ENCODE data around the gene COL4A2. TPM values are rescaled to one million over a fixed set of nuclear protein-coding genes. Genes with fewer than 3 reads are reported as not detected.

Gene COL4A2
- total RNA-seq, 4 donors from 2014 or later: 56.6 to 139 (median 89.1) TPM

DNA sequence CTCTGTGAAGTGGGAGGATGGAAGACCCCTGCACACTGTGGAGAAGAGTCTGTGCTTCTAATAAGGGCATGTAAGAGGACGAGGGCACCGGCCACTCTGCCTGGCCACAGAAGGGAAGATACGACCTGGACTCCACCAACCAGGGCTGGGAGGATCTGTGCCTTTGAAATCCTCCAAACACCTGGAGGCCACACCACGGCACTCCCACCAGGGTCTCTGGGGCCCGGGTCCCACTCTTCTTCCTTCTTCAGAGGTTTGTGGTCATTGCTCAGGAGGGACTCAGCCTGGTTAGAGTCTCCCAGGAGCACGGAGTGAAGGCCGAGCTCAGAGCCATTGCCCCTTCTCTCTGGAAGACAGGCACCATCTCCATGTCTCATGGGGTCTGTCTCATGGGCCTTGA is 212.4 kb downstream of the COL4A2 start:
- DNase-seq: no peak
- peak overlapping the region in 3 of 4 donors; percentile 65 to 95 (median 87) for H3K27ac ChIP-seq
- H3K27me3 ChIP-seq: no peaks in the 10 kb centered on the region
- H3K36me3 ChIP-seq: peaks cover 0 to 37% (median 0%) of the 10 kb centered on the region in 3 donors
- peaks cover 0 to 73% (median 11%) of the 10 kb centered on the region in 4 donors for H3K4me1 ChIP-seq
- H3K4me3 ChIP-seq: no peak overlapping the region
- TF ChIP-seq, protein P1, sequence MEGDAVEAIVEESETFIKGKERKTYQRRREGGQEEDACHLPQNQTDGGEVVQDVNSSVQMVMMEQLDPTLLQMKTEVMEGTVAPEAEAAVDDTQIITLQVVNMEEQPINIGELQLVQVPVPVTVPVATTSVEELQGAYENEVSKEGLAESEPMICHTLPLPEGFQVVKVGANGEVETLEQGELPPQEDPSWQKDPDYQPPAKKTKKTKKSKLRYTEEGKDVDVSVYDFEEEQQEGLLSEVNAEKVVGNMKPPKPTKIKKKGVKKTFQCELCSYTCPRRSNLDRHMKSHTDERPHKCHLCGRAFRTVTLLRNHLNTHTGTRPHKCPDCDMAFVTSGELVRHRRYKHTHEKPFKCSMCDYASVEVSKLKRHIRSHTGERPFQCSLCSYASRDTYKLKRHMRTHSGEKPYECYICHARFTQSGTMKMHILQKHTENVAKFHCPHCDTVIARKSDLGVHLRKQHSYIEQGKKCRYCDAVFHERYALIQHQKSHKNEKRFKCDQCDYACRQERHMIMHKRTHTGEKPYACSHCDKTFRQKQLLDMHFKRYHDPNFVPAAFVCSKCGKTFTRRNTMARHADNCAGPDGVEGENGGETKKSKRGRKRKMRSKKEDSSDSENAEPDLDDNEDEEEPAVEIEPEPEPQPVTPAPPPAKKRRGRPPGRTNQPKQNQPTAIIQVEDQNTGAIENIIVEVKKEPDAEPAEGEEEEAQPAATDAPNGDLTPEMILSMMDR (IDR thresholded peaks at IDR 0.05): no peak
- no peak for TF ChIP-seq POLR2A (IDR thresholded peaks at IDR 0.05)
- H3K9me3 ChIP-seq: no peaks in the 10 kb centered on the region

DNA sequence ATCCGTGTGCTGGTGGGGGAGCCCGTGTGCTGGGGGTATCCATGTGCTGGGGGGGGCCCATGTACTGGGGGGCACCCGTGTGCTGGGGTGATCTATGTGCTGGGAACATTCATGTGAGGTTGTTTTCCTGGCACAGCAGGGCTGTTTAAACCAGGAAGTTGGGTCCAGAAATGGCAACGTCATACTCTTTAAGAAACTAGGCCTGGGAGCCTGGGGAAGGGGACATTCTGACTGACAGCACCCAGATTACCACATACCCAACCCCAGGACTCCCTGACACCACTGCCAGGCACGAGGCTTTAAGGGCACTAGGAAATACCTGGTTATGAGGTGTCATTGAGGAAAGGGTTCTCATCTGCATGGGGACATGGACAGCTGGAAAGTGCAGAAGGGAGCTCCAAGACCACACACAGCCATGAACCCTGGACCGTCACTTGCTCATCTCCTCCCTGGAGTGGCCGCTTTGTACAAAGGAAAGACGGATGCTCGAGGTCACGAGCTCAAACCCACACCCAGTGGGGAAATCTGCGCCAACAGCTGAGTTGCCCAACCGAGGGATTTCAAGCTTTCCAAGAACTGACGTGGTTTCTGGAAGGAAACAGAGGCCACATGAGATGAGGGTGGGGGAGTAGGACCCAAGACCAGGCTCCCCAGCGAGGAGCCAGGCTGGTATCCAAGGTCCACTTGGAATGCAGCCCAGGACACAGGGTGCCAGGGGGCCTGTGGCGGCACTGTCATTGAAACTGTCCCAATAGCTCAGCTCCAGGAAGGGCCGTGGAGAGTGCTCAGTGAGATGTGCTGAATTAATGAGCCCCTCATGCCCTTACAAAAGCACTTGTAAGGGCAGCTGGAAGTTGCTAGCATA is 213.6 kb downstream of the COL4A2 start:
- Histone ChIP-seq H3K4me3 (peak overlapping the region in 1 of 4 donors; percentile 7), H3K4me1 (peaks cover 4 to 85% (median 17%) of the 10 kb centered on the region in 4 donors), H3K27ac (peak overlapping the region; percentile 18 to 95 (median 76)), H3K36me3 (peaks cover 0 to 30% (median 0%) of the 10 kb centered on the region in 3 donors), H3K9me3 (no peaks in the 10 kb centered on the region), H3K27me3 (no peaks in the 10 kb centered on the region)
- peak; percentile 37 to 94 (median 92) for DNase-seq
- TF ChIP-seq, protein P1 (IDR thresholded peaks at IDR 0.05): no peak
- peak in 1 of 2 donors; percentile 50 for TF ChIP-seq POLR2A (IDR thresholded peaks at IDR 0.05)

DNA sequence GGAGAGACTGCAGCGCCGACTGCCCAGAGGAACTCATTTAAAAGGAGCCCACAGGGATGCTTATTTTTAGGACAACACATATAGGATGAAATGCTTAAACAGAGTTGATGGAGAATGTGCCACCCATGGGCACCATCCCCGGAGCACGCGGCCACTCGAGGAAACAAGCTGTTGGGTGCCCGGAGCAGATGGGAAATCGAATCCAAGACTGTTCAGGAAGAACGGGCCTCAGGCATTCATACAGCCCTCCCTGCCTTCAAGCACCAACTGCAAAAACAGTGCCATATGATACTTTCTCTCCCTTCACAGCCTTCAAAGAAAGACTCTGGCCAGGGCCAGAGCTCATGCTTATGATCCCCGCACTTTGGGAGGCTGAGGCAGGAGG is 214.2 kb downstream of the COL4A2 start:
- Histone ChIP-seq H3K4me1 (peaks cover 9 to 91% (median 19%) of the 10 kb centered on the region in 4 donors), H3K27me3 (no peaks in the 10 kb centered on the region), H3K36me3 (peaks cover 0 to 30% (median 0%) of the 10 kb centered on the region in 3 donors), H3K4me3 (peak overlapping the region in 1 of 4 donors; percentile 7), H3K9me3 (no peaks in the 10 kb centered on the region), H3K27ac (peak overlapping the region; percentile 18 to 95 (median 76))
- DNase-seq: no peak
- TF ChIP-seq, protein P1 (IDR thresholded peaks at IDR 0.05): no peak
- no peak for TF ChIP-seq POLR2A (IDR thresholded peaks at IDR 0.05)

DNA sequence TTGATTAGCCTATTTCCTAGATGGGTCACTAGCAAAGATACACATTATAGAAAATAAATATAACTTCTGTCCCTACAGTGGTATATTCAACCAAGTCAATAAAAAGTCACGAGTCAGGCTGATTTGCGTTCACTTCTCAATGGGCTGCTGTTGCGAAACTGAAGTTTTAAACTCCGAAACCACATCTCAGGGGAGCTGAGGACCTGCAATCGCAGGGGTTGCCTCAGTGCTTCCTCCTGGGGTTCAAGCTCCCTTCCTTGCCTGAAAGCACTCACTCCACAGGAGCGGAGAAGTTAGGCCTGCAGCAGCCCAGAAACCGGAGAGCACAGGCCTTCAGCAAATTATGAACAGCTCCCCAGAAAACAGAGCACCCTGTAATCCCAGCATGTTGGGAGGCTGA is 214.9 kb downstream of the COL4A2 start:
- Histone ChIP-seq H3K4me3 (no peak overlapping the region), H3K27me3 (no peaks in the 10 kb centered on the region), H3K27ac (peak overlapping the region; percentile 13 to 87 (median 70)), H3K36me3 (peaks cover 0 to 30% (median 0%) of the 10 kb centered on the region in 3 donors), H3K9me3 (no peaks in the 10 kb centered on the region), H3K4me1 (peaks cover 9 to 97% (median 23%) of the 10 kb centered on the region in 4 donors)
- TF ChIP-seq, protein P1 (IDR thresholded peaks at IDR 0.05): no peak
- no peak for TF ChIP-seq POLR2A (IDR thresholded peaks at IDR 0.05)
- DNase-seq: no peak

DNA sequence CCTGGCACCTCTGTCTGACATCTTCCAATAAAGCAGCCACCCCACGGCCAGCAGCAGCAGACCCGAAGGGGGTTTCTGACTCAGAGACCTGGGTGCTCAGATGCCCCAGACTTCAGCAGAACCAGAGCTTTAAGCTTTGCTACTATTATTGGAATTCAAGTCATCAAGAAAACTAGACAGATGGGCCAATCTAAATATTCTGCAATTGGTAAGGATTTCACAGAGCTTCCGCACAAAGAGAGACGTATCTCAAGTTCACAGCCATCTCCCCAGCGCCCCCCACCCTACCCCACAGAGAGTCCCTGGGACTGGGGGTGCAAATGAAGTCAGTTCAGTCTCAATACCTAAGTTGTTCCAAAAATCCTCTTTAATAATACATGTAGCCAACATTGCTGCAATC is 215.6 kb downstream of the COL4A2 start:
- DNase-seq: no peak
- Histone ChIP-seq H3K4me3 (no peak overlapping the region), H3K9me3 (no peaks in the 10 kb centered on the region), H3K4me1 (peaks cover 9 to 97% (median 22%) of the 10 kb centered on the region in 4 donors), H3K27me3 (no peaks in the 10 kb centered on the region), H3K36me3 (peaks cover 0 to 30% (median 0%) of the 10 kb centered on the region in 3 donors), H3K27ac (peak overlapping the region in 3 of 4 donors; percentile 17 to 87 (median 19))
- TF ChIP-seq, protein P1 (IDR thresholded peaks at IDR 0.05): no peak
- TF ChIP-seq POLR2A (IDR thresholded peaks at IDR 0.05): no peak
